ENCODE measurements around the gene AREL1.

DNA sequence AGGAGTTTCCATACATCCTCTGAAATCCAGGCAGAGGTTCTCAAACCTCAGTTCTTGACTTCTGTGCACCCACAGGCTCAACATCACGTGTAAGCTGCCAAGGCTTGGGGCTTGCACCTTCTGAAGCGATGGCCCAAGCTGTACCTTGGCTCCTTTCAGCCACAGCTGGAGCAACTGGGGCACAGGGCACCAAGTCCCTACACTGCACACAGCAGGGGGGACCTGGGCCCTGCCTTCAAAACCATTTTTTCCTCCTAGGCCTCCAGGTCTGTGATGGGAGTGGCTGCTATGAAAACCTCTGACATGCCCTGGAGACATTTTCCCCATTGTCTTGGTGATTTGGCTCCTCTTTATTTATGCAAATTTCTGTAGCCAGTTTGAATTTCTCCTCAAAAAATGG is 10.6 kb downstream of the AREL1 start:
- TF ChIP-seq POLR2AphosphoS5 (IDR thresholded peaks at IDR 0.05): no peak
- TF ChIP-seq, protein P1, sequence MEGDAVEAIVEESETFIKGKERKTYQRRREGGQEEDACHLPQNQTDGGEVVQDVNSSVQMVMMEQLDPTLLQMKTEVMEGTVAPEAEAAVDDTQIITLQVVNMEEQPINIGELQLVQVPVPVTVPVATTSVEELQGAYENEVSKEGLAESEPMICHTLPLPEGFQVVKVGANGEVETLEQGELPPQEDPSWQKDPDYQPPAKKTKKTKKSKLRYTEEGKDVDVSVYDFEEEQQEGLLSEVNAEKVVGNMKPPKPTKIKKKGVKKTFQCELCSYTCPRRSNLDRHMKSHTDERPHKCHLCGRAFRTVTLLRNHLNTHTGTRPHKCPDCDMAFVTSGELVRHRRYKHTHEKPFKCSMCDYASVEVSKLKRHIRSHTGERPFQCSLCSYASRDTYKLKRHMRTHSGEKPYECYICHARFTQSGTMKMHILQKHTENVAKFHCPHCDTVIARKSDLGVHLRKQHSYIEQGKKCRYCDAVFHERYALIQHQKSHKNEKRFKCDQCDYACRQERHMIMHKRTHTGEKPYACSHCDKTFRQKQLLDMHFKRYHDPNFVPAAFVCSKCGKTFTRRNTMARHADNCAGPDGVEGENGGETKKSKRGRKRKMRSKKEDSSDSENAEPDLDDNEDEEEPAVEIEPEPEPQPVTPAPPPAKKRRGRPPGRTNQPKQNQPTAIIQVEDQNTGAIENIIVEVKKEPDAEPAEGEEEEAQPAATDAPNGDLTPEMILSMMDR (IDR thresholded peaks at IDR 0.05): no peak

Measured in sigmoid colon (tissue), 4 donors.